OCI-LY7 (cell line): ENCODE measurements around the gene DICER1.

ENCODE experiments used
- CTCF ChIP-seq: fragments of 200-600 bp; sonication (generic); conservative IDR thresholded peaks from 2 replicates; pipeline ENCODE4 v1.5.1; 2014; ENCODE audit warnings: mild to moderate bottlenecking, antibody characterized with exemption, low read length, moderate library complexity, mixed read lengths
- EZH2phosphoT487 ChIP-seq: fragments of 200-600 bp; sonication (generic); IDR thresholded peaks from 2 replicates; pipeline ENCODE4 v1.6.1; 2018; ENCODE audit warnings: low read depth, borderline replicate concordance, mild to moderate bottlenecking, mixed run types, antibody characterized with exemption, low read length, moderate library complexity, mixed read lengths

GRCh38 chr14:95052016-95052585 lies 105.2 kb downstream of the DICER1 start:
- TF ChIP-seq CTCF (no peak), EZH2phosphoT487 (no peak)
